Esophagus muscularis mucosa (tissue), 3 donors: Measurements from ENCODE around the gene COL6A3.

Experiments used
- POLR2A ChIP-seq: fragments of 450-650 bp; IDR thresholded peaks from one replicate; pipeline ENCODE4 v1.6.1; 2017; ENCODE audit warnings: antibody characterized with exemption, moderate library complexity, mild to moderate bottlenecking, low read depth
- POLR2AphosphoS5 ChIP-seq, 2 donors: sonication (generic); formaldehyde crosslinking; IDR thresholded peaks; one replicate each; pipeline ENCODE4 v1.6.1; 2017; ENCODE audit warnings: antibody characterized with exemption in 2 of 2
- TF ChIP-seq, protein P1 (sequence below), 3 experiments: fragments of 200-600 bp in 2 of 3; fragments of 450-650 bp in 1 of 3; sonication (generic) in 2 of 3; IDR thresholded peaks; one replicate each; pipeline ENCODE4 v1.5.1; 2017 to 2019; ENCODE audit warnings: antibody characterized with exemption in 3 of 3, mild to moderate bottlenecking in 2 of 3, moderate library complexity in 1 of 3

GRCh38 chr2:237391140-237391539 is 22.8 kb downstream of the COL6A3 start:
- TF ChIP-seq POLR2A, result no peak
- TF ChIP-seq, protein P1, sequence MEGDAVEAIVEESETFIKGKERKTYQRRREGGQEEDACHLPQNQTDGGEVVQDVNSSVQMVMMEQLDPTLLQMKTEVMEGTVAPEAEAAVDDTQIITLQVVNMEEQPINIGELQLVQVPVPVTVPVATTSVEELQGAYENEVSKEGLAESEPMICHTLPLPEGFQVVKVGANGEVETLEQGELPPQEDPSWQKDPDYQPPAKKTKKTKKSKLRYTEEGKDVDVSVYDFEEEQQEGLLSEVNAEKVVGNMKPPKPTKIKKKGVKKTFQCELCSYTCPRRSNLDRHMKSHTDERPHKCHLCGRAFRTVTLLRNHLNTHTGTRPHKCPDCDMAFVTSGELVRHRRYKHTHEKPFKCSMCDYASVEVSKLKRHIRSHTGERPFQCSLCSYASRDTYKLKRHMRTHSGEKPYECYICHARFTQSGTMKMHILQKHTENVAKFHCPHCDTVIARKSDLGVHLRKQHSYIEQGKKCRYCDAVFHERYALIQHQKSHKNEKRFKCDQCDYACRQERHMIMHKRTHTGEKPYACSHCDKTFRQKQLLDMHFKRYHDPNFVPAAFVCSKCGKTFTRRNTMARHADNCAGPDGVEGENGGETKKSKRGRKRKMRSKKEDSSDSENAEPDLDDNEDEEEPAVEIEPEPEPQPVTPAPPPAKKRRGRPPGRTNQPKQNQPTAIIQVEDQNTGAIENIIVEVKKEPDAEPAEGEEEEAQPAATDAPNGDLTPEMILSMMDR (IDR thresholded peaks at IDR 0.05), result no peak
- no peak for TF ChIP-seq POLR2AphosphoS5 (IDR thresholded peaks at IDR 0.05)
